Cardiac muscle cell (in vitro differentiated cells and primary cell): ENCODE measurements around the gene CBFA2T2. TPM values are rescaled to one million over a fixed set of nuclear protein-coding genes. Genes with fewer than 3 reads are reported as not detected.
"Not testable (repeated sequence)": the region's sequence is repeated elsewhere in the genome, so short reads cannot be mapped to it uniquely, and the experiment has no call there.

ENCODE experiments used
- DNase-seq, 2 donors: peaks; one replicate each; pipeline versions ENCODE4 v3.0.0 to v3.0.0-alpha.2; 2010 to 2017; ENCODE audit warnings: low read depth in 1 of 2, low spot score in 1 of 2
- H3K27ac ChIP-seq: fragments of 200-600 bp; sonication (generic); 2 replicates; pipeline ENCODE4 v1.5.1; 2016
- H3K27me3 ChIP-seq: fragments of 200-600 bp; sonication (generic); 2 replicates; pipeline ENCODE4 v1.6.0; 2016; ENCODE audit warnings: control low read depth
- H3K36me3 ChIP-seq: fragments of 200-600 bp; sonication (generic); 2 replicates; pipeline ENCODE4 v1.5.1; 2016; ENCODE audit warnings: control low read depth
- H3K4me1 ChIP-seq: fragments of 200-600 bp; sonication (generic); 2 replicates; pipeline ENCODE4 v1.8.1; 2017; ENCODE audit warnings: low read depth, mild to moderate bottlenecking, mixed run types
- H3K4me3 ChIP-seq: fragments of 200-600 bp; sonication (generic); 2 replicates; pipeline ENCODE4 v1.5.1; 2016; ENCODE audit warnings: mild to moderate bottlenecking
- H3K9me3 ChIP-seq: fragments of 200-600 bp; sonication (generic); 2 replicates; pipeline ENCODE4 v1.5.1; 2017; ENCODE audit warnings: low read depth, mild to moderate bottlenecking, control low read depth
- CTCF ChIP-seq: IDR thresholded peaks from 2 replicates; pipeline ENCODE4 v1.5.1; 2012; ENCODE audit warnings: low read depth, mild to moderate bottlenecking, low read length
- polyA plus RNA-seq: library from polyadenylated mRNA; unstranded; fragments of >200 nt; fragmentation: Nextera tagmentation; extraction: Ambion mirVana; gene quantifications from 2 replicates; pipeline ENCODE4 v1.2.1, GENCODE V29; 2016
- total RNA-seq: library from RNA; depleted of rRNA; stranded (reverse); fragments of >200 nt; gene quantifications from 2 replicates; pipeline ENCODE4 v1.2.3, GENCODE V29; 2016

The CBFA2T2 gene
- total and polyA plus RNA-seq, 2 experiments from 2014 or later: 36.7 to 53.1 TPM

GRCh38 chr20:33693289-33693688, 203.4 kb downstream of the CBFA2T2 start:
- no peaks in the 10 kb centered on the region for H3K36me3 ChIP-seq
- no peak overlapping the region for H3K27ac ChIP-seq
- peaks cover 23% of the 10 kb centered on the region for H3K4me1 ChIP-seq
- no peak for DNase-seq
- no peaks in the 10 kb centered on the region for H3K9me3 ChIP-seq
- no peaks in the 10 kb centered on the region for H3K27me3 ChIP-seq
- TF ChIP-seq CTCF: no peak
- no peak overlapping the region for H3K4me3 ChIP-seq

- DNase-seq: no peak
- H3K9me3 ChIP-seq: no peaks in the 10 kb centered on the region
- H3K36me3 ChIP-seq: no peaks in the 10 kb centered on the region
- no peak overlapping the region for H3K4me3 ChIP-seq
- H3K27me3 ChIP-seq: no peaks in the 10 kb centered on the region
- H3K4me1 ChIP-seq: peaks cover 17% of the 10 kb centered on the region
- TF ChIP-seq CTCF: no peak
- H3K27ac ChIP-seq: no peak overlapping the region
Measured at GRCh38 chr20:33693741-33694638, 204.1 kb downstream of the CBFA2T2 start.

GRCh38 chr20:33694639-33695012, 204.7 kb downstream of the CBFA2T2 start:
- Histone ChIP-seq H3K9me3 (no peaks in the 10 kb centered on the region), H3K4me3 (no peak overlapping the region), H3K27me3 (no peaks in the 10 kb centered on the region), H3K36me3 (no peaks in the 10 kb centered on the region), H3K4me1 (peaks cover 17% of the 10 kb centered on the region), H3K27ac (no peak overlapping the region)
- TF ChIP-seq CTCF: no peak
- DNase-seq: no peak

- DNase-seq: no peak
- Histone ChIP-seq H3K9me3 (no peaks in the 10 kb centered on the region), H3K27me3 (no peaks in the 10 kb centered on the region), H3K27ac (no peak overlapping the region), H3K4me3 (no peak overlapping the region), H3K36me3 (no peaks in the 10 kb centered on the region), H3K4me1 (peaks cover 13% of the 10 kb centered on the region)
- no peak for TF ChIP-seq CTCF
Measured at GRCh38 chr20:33696448-33696847, 206.6 kb downstream of the CBFA2T2 start.

- Histone ChIP-seq H3K4me3 (no peak overlapping the region), H3K27ac (no peak overlapping the region)
- TF ChIP-seq CTCF: no peak
Measured at GRCh38 chr20:33697129-33697528, 207.2 kb downstream of the CBFA2T2 start.

GRCh38 chr20:33698966-33699365, 209.1 kb downstream of the CBFA2T2 start:
- H3K4me3 ChIP-seq, H3K27me3 ChIP-seq, H3K36me3 ChIP-seq, H3K4me1 ChIP-seq, H3K27ac ChIP-seq, DNase-seq, H3K9me3 ChIP-seq: not testable (repeated sequence)

More at GRCh38 chr20:33697129-33697528, 207.2 kb downstream of the CBFA2T2 start:
- H3K9me3 ChIP-seq: no peaks in the 10 kb centered on the region
- no peaks in the 10 kb centered on the region for H3K36me3 ChIP-seq
- DNase-seq: peak in 1 of 2 donors; percentile 73
- H3K27me3 ChIP-seq: no peaks in the 10 kb centered on the region
- H3K4me1 ChIP-seq: peaks cover 13% of the 10 kb centered on the region
